GM23338 (cell line): ENCODE measurements around the gene ME1. TPM values are rescaled to one million over a fixed set of nuclear protein-coding genes. Genes with fewer than 3 reads are reported as not detected.

Experiments
- ATAC-seq: fragments of 200-7000 bp; cut with Tn5 transposase; 3 replicates; pipeline ENCODE4 v1.9.1; 2020
- DNase-seq: peaks from one replicate; pipeline ENCODE4 v3.0.0-alpha.2; 2015; ENCODE audit warnings: low spot score
- H2AFZ ChIP-seq: fragments of 200-600 bp; sonication (generic); 2 replicates; pipeline ENCODE4 v1.8.0; 2016; ENCODE audit warnings: antibody characterized with exemption, mild to moderate bottlenecking, moderate library complexity
- H3F3A ChIP-seq: fragments of 200-600 bp; sonication (generic); replicated peaks from 2 replicates; pipeline ENCODE4 v1.8.0; 2017; ENCODE audit warnings: antibody characterized with exemption, mixed run types, low read depth
- H3K27ac ChIP-seq: fragments of 200-600 bp; sonication (generic); 2 replicates; pipeline ENCODE4 v1.6.1; 2016; ENCODE audit warnings: low read depth
- H3K27me3 ChIP-seq: fragments of 200-600 bp; sonication (generic); 2 replicates; pipeline ENCODE4 v1.8.0; 2016; ENCODE audit warnings: mild to moderate bottlenecking, mixed run types, moderate library complexity; ENCODE audit not compliant: insufficient read depth
- H3K36me3 ChIP-seq: fragments of 200-600 bp; sonication (generic); 2 replicates; pipeline ENCODE4 v1.8.0; 2016; ENCODE audit warnings: mild to moderate bottlenecking; ENCODE audit not compliant: insufficient read depth
- H3K4me1 ChIP-seq: fragments of 200-600 bp; sonication (generic); 2 replicates; pipeline ENCODE4 v1.8.0; 2016; ENCODE audit warnings: mild to moderate bottlenecking, moderate library complexity; ENCODE audit not compliant: insufficient read depth
- H3K4me2 ChIP-seq: fragments of 200-600 bp; sonication (generic); 2 replicates; pipeline ENCODE4 v1.7.1; 2017; ENCODE audit warnings: mixed run types
- H3K4me3 ChIP-seq: fragments of 200-600 bp; sonication (generic); 2 replicates; pipeline ENCODE4 v1.6.1; 2016; ENCODE audit warnings: mixed run types
- H3K79me2 ChIP-seq: fragments of 200-600 bp; sonication (generic); replicated peaks from 2 replicates; pipeline ENCODE4 v1.8.0; 2017; ENCODE audit warnings: mild to moderate bottlenecking; ENCODE audit not compliant: insufficient read depth
- H3K9me2 ChIP-seq: fragments of 200-600 bp; sonication (generic); 2 replicates; pipeline ENCODE4 v1.8.0; 2017; ENCODE audit not compliant: insufficient read depth
- H4K20me1 ChIP-seq: fragments of 200-600 bp; sonication (generic); replicated peaks from 2 replicates; pipeline ENCODE4 v1.8.0; 2017; ENCODE audit warnings: mild to moderate bottlenecking; ENCODE audit not compliant: insufficient read depth
- H3K27ac Mint-ChIP-seq: 2 replicates; pipeline ENCODE4 v1.8.0; 2020; ENCODE audit warnings: inconsistent platforms, mild to moderate bottlenecking, moderate library complexity, mixed read lengths
- H3K27me3 Mint-ChIP-seq: 3 replicates; pipeline ENCODE4 v1.8.0; 2022; ENCODE audit warnings: low read depth, mild to moderate bottlenecking, moderate library complexity, mixed read lengths, inconsistent platforms; ENCODE audit not compliant: insufficient read depth, poor library complexity
- H3K36me3 Mint-ChIP-seq: 3 replicates; pipeline ENCODE4 v1.8.0; 2021; ENCODE audit warnings: low read depth, mild to moderate bottlenecking, inconsistent platforms, moderate library complexity, mixed read lengths
- H3K4me1 Mint-ChIP-seq: 3 replicates; pipeline ENCODE4 v1.8.0; 2020; ENCODE audit warnings: mild to moderate bottlenecking, inconsistent platforms, mixed read lengths
- H3K4me3 Mint-ChIP-seq: 3 replicates; pipeline ENCODE4 v1.8.0; 2021; ENCODE audit warnings: moderate library complexity, mild to moderate bottlenecking, inconsistent platforms, mixed read lengths
- H3K9me3 Mint-ChIP-seq: 3 replicates; pipeline ENCODE4 v1.8.0; 2020; ENCODE audit warnings: moderate library complexity, mild to moderate bottlenecking, inconsistent platforms, mixed read lengths
- ETS1 ChIP-seq: IDR thresholded peaks from 2 replicates; pipeline ENCODE4 v1.6.1; 2016; ENCODE audit warnings: antibody characterized with exemption
- EZH2 ChIP-seq: fragments of 200-600 bp; sonication (generic); IDR thresholded peaks from one replicate; pipeline ENCODE4 v1.8.0; 2017; ENCODE audit warnings: antibody characterized with exemption, mild to moderate bottlenecking, low read depth; ENCODE audit not compliant: unreplicated experiment
- NANOG ChIP-seq: IDR thresholded peaks from 2 replicates; pipeline ENCODE4 v1.6.1; 2016; ENCODE audit warnings: antibody characterized with exemption, borderline replicate concordance
- POLR2AphosphoS5 ChIP-seq: IDR thresholded peaks from 2 replicates; pipeline ENCODE4 v1.6.1; 2016; ENCODE audit warnings: antibody characterized with exemption, low read depth
- REST ChIP-seq: IDR thresholded peaks from one replicate; pipeline ENCODE4 v1.6.1; 2018; ENCODE audit warnings: antibody characterized with exemption; ENCODE audit not compliant: unreplicated experiment
- STAT1 ChIP-seq: IDR thresholded peaks from one replicate; pipeline ENCODE4 v1.6.1; 2016; ENCODE audit warnings: antibody characterized with exemption; ENCODE audit not compliant: unreplicated experiment
- ZNF331 ChIP-seq: fragments of 250-450 bp; sonication (Bioruptor Pico); IDR thresholded peaks from 2 replicates; pipeline ENCODE4 v1.5.0; 2020; ENCODE audit warnings: low read depth, mild to moderate bottlenecking, moderate library complexity
- ZNF462 ChIP-seq: fragments of 250-450 bp; sonication (Bioruptor Pico); IDR thresholded peaks from 2 replicates; pipeline ENCODE4 v1.5.0; 2020; ENCODE audit warnings: mild to moderate bottlenecking, moderate library complexity
- polyA plus RNA-seq: library from polyadenylated mRNA; unstranded; fragments of >200 nt; fragmentation: Nextera tagmentation; extraction: Ambion mirVana; gene quantifications from 2 replicates; pipeline ENCODE4 v1.2.1, GENCODE V29; 2016
- total RNA-seq: library from RNA; depleted of rRNA; stranded (reverse); fragments of >200 nt; shearing (Covaris generic); gene quantifications from 2 replicates; pipeline ENCODE4 v1.2.3, GENCODE V29; 2014

The ME1 gene
- total and polyA plus RNA-seq, 2 experiments from 2014 or later = 6.4 to 8.0 TPM

- TF ChIP-seq REST (no peak), EZH2 (no peak), NANOG (no peak)
Measured at GRCh38 chr6:83294676-83295075, 136.2 kb downstream of the ME1 start (continued).

GRCh38 chr6:83292900-83293843, 137.7 kb downstream of the ME1 start:
- H2AFZ ChIP-seq = no peak overlapping the region
- Mint-ChIP-seq H3K36me3 (peaks cover 8% of the 10 kb centered on the region; the same call in 1 of the 3 replicates), H3K4me1 (no peaks in the 10 kb centered on the region), H3K27me3 (peaks cover 7% of the 10 kb centered on the region), H3K9me3 (peaks cover 4% of the 10 kb centered on the region; the same call in 2 of the 3 replicates), H3K4me3 (no peak overlapping the region), H3K27ac (no peak overlapping the region)
- H4K20me1 ChIP-seq = no peaks in the 10 kb centered on the region; the same call in 1 of the 2 replicates
- no peaks in the 10 kb centered on the region for H3K27me3 ChIP-seq
- no peak for ATAC-seq
- H3K27ac ChIP-seq = no peak overlapping the region
- no peaks in the 10 kb centered on the region for H3K36me3 ChIP-seq
- H3F3A ChIP-seq = no peaks in the 10 kb centered on the region
- H3K79me2 ChIP-seq = no peaks in the 10 kb centered on the region
- no peak for DNase-seq
- H3K9me2 ChIP-seq = 0 out of 2 replicates have a peak, but pooled peaks cover 5% of the 10 kb centered on the region
- H3K4me3 ChIP-seq = no peak overlapping the region
- no peak overlapping the region for H3K4me2 ChIP-seq
- H3K4me1 ChIP-seq = no peaks in the 10 kb centered on the region
- TF ChIP-seq REST (no peak), ZNF462 (CRISPR knock-in tag) (no peak), POLR2AphosphoS5 (no peak), ETS1 (no peak), ZNF331 (CRISPR knock-in tag) (no peak), EZH2 (no peak), NANOG (no peak), STAT1 (no peak)
